ENCODE measurements around the gene DCST1. TPM values are rescaled to one million over a fixed set of nuclear protein-coding genes. Genes with fewer than 3 reads are reported as not detected.

Gene DCST1
- total and polyA plus RNA-seq, 2 of the 4 experiments (the other 2 are of a cell fraction): not detected

DNA sequence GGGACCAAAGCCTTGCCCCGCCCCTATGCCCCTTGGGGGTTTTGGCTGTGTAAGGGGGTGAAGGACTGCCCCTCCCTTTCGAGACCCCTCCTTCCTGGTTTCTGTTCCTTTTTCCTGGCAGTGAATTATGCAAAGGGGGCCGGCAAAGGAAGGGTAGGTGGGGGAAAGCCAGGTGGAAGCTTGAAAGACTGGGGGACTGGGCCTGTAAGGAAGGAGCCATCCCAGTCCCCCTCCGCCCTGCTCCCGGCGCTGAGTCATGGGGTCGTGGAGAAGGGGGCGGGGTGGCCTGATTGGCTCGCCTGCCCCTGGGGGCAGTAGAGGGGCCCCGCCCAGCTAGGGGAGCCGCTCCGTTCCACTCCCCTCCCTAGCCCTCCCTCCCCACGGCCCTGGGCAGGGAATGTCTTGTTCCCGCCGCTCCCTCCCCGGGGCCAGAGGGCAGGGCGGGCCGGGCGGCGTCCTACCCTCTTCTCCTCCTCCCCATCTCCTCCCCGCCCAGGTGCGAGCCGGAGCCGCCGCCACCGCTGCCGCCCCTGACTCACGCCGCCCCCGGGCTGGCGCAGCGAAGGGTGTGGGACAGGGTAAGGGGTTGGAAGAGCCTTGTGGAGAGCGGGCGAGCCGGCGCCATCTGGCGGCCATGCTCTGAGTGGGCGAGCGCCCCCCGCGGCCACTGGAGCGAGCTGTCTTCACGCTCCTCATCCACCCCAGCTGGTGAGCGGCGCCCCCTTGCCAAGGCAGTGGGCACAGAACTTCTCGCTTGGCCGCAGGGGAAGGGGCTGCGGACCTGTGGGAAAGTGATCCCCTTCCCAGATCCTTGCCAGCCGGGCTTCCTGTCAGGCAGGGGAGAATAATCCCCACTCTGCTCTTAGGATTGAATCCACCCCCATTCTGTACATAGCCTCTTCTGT, 16.3 kb upstream of the DCST1 start (continued):
- TF ChIP-seq MXI1 (IDR thresholded peaks at IDR 0.05; ENCODE audit: borderline replicate concordance, low read depth, low read length): peak; percentile 73; the same call in 1 of the 2 replicates
- TF ChIP-seq POLR2A (IDR thresholded peaks at IDR 0.05; ENCODE audit: low read depth, low read length): no peak
- TF ChIP-seq CHD1 (IDR thresholded peaks at IDR 0.05; ENCODE audit: low read depth, low read length): no peak
- 0 out of 2 replicates have a peak, but pooled peaks have one; percentile 34 for TF ChIP-seq BHLHE40 (IDR thresholded peaks at IDR 0.05; ENCODE audit: low read depth, low read length)

DNA sequence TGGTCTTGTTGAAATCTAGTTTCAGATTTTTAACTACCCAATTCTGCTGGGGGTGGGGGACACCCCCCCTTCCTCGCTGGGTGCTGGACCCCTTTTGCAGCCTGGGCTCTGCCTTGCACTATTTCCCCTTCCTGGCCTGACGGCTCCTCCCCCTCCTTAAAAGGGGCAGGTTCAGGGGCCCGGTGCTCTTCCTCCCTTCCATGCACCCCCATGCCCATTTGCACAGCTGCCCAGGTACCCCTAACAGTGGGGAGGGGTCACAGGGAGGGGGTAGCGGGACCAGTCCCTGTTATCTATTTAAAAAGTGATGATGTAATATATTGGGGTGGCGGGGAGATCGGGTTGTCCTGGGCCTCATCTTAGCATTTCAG, 15.7 kb upstream of the DCST1 start:
- H2BK20ac ChIP-seq (ENCODE audit: low read depth, low read length): no peak overlapping the region
- H3K27ac ChIP-seq (ENCODE audit: insufficient read depth, low read length): no peak overlapping the region
- H2BK120ac ChIP-seq (ENCODE audit: low read depth, low read length): no peak overlapping the region
- no peaks in the 10 kb centered on the region for H3K9me3 ChIP-seq (ENCODE audit: control insufficient read depth, insufficient read depth, low read length)
- peak overlapping the region; percentile 50 for H2AK9ac ChIP-seq (replicated peaks; ENCODE audit: low read depth, low read length, poor library complexity)
- H3K4me3 ChIP-seq (ENCODE audit: insufficient read depth, low read depth, low read length): no peak overlapping the region
- intact Hi-C loops (cut with micrococcal nuclease): loop anchor here (1.0 kb wide), 1 partner anchor 62 kb away; the partner anchor contains the start of gene PBXIP1
- H3K4me1 ChIP-seq (ENCODE audit: control insufficient read depth, insufficient read depth, low read length): peaks cover 6% of the 10 kb centered on the region; the same call in 1 of the 2 replicates
- no peak overlapping the region for H2BK15ac ChIP-seq (ENCODE audit: low read depth, low read length)
- H3K23ac ChIP-seq (ENCODE audit: low read depth, low read length): no peak overlapping the region
- H3K9me1 ChIP-seq (ENCODE audit: insufficient read depth, low read length): peaks cover 2% of the 10 kb centered on the region; the same call in 1 of the 2 replicates
- ATAC-seq (ENCODE audit: low read depth): no peak
- H3K9ac ChIP-seq (ENCODE audit: low read depth, low read length): peak overlapping the region; percentile 50; the same call in 1 of the 2 replicates
- POLR2A ChIA-PET (ENCODE audit: unreplicated experiment): interaction anchor here (0.6 kb wide), 1 partner anchor 62 kb away, joined by 7 read pairs; the partner anchor contains the start of gene PBXIP1
- peaks cover 5% of the 10 kb centered on the region for H4K20me1 ChIP-seq (ENCODE audit: insufficient read depth, low read length)
- H3K79me1 ChIP-seq (ENCODE audit: low read depth in 1 of 2, low read length in 2 of 2): peaks cover 0 to 10% of the 10 kb centered on the region in 2 experiments; a peak in 1 of 4 replicates
- dilution Hi-C loops (cut with HindIII; ENCODE audit: low sequenced_read_pairs, unreplicated experiment): no loop called here
- no peak overlapping the region for H4K5ac ChIP-seq (ENCODE audit: low read depth, low read length)
- CTCF ChIA-PET: interaction anchor here (1.0 to 2.3 kb wide), 6 partner anchors 11 to 49 kb away, joined by 3 to 7 read pairs (median 4); no protein-coding TSS in a partner anchor
- H3K14ac ChIP-seq (replicated peaks; ENCODE audit: low read depth, low read length): peak overlapping the region; percentile 16; the same call in 1 of the 2 replicates
- H2BK5ac ChIP-seq (ENCODE audit: low read depth, low read length, poor library complexity, severe bottlenecking): no peak overlapping the region
- H4K8ac ChIP-seq (ENCODE audit: low read depth in 2 of 2, low read length in 2 of 2): peak overlapping the region in 1 of 2 experiments; percentile 70; a peak in 2 of 4 replicates
- 0 out of 2 replicates have a peak overlapping the region, but pooled peaks have one; percentile 20 for H2AK5ac ChIP-seq (ENCODE audit: low read depth, low read length)
- no peak overlapping the region for H3K18ac ChIP-seq (ENCODE audit: low read depth, low read length)
- H3K4me2 ChIP-seq (ENCODE audit: low read depth, low read length): peak overlapping the region; percentile 71
- H3K27me3 ChIP-seq (ENCODE audit: control insufficient read depth, insufficient read depth, low read length): no peaks in the 10 kb centered on the region
- H3K36me3 ChIP-seq (ENCODE audit: control insufficient read depth, insufficient read depth, low read length): peaks cover 22% of the 10 kb centered on the region
- DNase-seq: no peak
- in situ Hi-C loops (cut with MboI; ENCODE audit: low sequenced_read_pairs): no loop called here
- no TSS peak for BruUV-seq (replicated peaks)
- H4K91ac ChIP-seq (ENCODE audit: insufficient read depth, low read depth, low read length): no peak overlapping the region
- H2AFZ ChIP-seq (replicated peaks; ENCODE audit: low read length, poor library complexity): peak overlapping the region; percentile 91
- 0% methylated on average over 1 of the region's 6 CpGs; no CpG with 5 or more reads in 1 of the 2 experiments for WGBS, 2 experiments (ENCODE audit: extremely low coverage in 2 of 2, insufficient read length in 1 of 2)
- H3K56ac ChIP-seq (ENCODE audit: extremely low read depth, insufficient read depth, low read length): no peak overlapping the region
- H3K4ac ChIP-seq (ENCODE audit: low read depth, low read length): no peak overlapping the region
- TF ChIP-seq RFX5 (IDR thresholded peaks at IDR 0.05; ENCODE audit: low read depth, low read length) (no peak), CEBPB (IDR thresholded peaks at IDR 0.05; ENCODE audit: low read depth, low read length) (no peak), NFE2L2 (IDR thresholded peaks at IDR 0.05; ENCODE audit: low read depth, low read length) (no peak), RCOR1 (IDR thresholded peaks at IDR 0.05; ENCODE audit: insufficient replicate concordance, low read length) (no peak), MAFK (IDR thresholded peaks at IDR 0.05; ENCODE audit: low read depth, low read length) (no peak), CHD1 (IDR thresholded peaks at IDR 0.05; ENCODE audit: low read depth, low read length) (no peak), BHLHE40 (IDR thresholded peaks at IDR 0.05; ENCODE audit: low read depth, low read length) (no peak), RAD21 (IDR thresholded peaks at IDR 0.05; ENCODE audit: low read length) (no peak)
- TF ChIP-seq, protein P1, sequence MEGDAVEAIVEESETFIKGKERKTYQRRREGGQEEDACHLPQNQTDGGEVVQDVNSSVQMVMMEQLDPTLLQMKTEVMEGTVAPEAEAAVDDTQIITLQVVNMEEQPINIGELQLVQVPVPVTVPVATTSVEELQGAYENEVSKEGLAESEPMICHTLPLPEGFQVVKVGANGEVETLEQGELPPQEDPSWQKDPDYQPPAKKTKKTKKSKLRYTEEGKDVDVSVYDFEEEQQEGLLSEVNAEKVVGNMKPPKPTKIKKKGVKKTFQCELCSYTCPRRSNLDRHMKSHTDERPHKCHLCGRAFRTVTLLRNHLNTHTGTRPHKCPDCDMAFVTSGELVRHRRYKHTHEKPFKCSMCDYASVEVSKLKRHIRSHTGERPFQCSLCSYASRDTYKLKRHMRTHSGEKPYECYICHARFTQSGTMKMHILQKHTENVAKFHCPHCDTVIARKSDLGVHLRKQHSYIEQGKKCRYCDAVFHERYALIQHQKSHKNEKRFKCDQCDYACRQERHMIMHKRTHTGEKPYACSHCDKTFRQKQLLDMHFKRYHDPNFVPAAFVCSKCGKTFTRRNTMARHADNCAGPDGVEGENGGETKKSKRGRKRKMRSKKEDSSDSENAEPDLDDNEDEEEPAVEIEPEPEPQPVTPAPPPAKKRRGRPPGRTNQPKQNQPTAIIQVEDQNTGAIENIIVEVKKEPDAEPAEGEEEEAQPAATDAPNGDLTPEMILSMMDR (conservative IDR thresholded peaks at IDR 0.05; ENCODE audit: low read depth, low read length): no peak
- TF ChIP-seq, protein P2, sequence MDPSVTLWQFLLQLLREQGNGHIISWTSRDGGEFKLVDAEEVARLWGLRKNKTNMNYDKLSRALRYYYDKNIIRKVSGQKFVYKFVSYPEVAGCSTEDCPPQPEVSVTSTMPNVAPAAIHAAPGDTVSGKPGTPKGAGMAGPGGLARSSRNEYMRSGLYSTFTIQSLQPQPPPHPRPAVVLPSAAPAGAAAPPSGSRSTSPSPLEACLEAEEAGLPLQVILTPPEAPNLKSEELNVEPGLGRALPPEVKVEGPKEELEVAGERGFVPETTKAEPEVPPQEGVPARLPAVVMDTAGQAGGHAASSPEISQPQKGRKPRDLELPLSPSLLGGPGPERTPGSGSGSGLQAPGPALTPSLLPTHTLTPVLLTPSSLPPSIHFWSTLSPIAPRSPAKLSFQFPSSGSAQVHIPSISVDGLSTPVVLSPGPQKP (IDR thresholded peaks at IDR 0.05; ENCODE audit: borderline replicate concordance, low read depth, low read length): no peak

Measured in IMR-90 (cell line).